Measurements from ENCODE around the gene CLEC14A. TPM values are rescaled to one million over a fixed set of nuclear protein-coding genes. Genes with fewer than 3 reads are reported as not detected.

The CLEC14A gene
- total RNA-seq, 1 experiment from 2014 or later = 0.20 TPM

GRCh38 chr14:38205949-38206665 lies 49.8 kb downstream of the CLEC14A start:
- no peak for DNase-seq (ENCODE audit: low read depth)

GRCh38 chr14:38205119-38205813 lies 50.6 kb downstream of the CLEC14A start:
- no peak for DNase-seq (ENCODE audit: low read depth)

DNA sequence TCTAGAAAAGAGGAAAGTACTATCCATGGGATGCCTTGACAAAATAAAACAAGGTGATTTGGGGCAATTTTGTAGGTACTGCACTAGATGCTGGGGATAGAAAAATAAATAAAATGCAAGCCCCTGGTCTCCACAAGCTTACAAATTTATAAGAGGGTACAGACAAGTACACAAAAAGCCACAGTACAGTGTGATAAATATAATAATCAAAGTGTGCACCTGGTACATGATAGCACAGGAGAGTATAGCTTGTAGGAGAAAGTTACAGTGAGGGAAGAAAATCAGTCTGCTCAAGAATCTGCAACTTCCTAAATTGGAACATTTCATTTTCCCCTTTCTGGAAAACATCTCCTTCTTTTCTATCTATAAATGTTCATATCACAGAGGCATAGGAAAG lies 51.2 kb downstream of the CLEC14A start:
- no peak for DNase-seq (ENCODE audit: low read depth)

Other genes starting within 250 kb of the CLEC14A start
- gene SSTR1, start 48.2 kb downstream of the CLEC14A start, total RNA-seq (2014; rRNA removed; shearing (Covaris generic)) = 0.12 and 0.64 TPM in 2 replicates